GM19240 (cell line): ENCODE measurements around the gene RAE1.

Experiments used
- DNase-seq: peaks from one replicate; pipeline ENCODE4 v3.0.0; 2011; ENCODE audit warnings: low spot score; ENCODE audit not compliant: insufficient read length

Gene RAE1

DNA sequence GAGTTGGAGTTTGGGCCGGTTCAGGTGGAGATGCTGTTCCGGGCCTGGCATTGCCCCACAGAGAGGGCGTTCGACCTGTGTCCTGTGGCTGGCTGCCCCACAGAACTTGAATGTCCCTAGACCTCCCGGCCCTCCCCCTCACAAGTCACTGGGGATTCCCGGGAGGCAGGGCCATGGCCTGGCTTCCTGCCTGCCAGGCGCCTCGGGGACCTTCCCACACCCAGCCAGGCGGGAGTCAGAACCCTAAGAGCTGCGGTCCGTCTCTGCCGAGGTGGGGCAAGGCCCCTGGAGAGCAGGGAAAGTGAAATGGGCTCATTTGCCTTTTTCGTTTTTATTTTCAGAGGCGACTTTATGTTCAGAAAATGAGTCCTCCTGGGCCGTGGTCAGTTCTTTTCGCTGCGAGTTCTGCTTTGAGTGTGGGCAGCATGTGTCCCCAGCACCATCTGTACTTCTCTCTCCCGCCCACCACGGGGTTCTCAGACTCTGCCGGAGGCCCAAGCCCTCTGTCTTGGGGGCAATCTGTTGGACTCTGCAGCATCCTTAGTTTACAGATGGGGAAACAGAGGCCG is 48.6 kb downstream of the RAE1 start:
- peak; percentile 90 for DNase-seq

GRCh38 chr20:57400231-57400701 is 49.2 kb downstream of the RAE1 start:
- no peak for DNase-seq

GRCh38 chr20:57400821-57401564 is 49.9 kb downstream of the RAE1 start:
- DNase-seq: no peak

GRCh38 chr20:57401565-57401918 is 50.5 kb downstream of the RAE1 start:
- no peak for DNase-seq

DNA sequence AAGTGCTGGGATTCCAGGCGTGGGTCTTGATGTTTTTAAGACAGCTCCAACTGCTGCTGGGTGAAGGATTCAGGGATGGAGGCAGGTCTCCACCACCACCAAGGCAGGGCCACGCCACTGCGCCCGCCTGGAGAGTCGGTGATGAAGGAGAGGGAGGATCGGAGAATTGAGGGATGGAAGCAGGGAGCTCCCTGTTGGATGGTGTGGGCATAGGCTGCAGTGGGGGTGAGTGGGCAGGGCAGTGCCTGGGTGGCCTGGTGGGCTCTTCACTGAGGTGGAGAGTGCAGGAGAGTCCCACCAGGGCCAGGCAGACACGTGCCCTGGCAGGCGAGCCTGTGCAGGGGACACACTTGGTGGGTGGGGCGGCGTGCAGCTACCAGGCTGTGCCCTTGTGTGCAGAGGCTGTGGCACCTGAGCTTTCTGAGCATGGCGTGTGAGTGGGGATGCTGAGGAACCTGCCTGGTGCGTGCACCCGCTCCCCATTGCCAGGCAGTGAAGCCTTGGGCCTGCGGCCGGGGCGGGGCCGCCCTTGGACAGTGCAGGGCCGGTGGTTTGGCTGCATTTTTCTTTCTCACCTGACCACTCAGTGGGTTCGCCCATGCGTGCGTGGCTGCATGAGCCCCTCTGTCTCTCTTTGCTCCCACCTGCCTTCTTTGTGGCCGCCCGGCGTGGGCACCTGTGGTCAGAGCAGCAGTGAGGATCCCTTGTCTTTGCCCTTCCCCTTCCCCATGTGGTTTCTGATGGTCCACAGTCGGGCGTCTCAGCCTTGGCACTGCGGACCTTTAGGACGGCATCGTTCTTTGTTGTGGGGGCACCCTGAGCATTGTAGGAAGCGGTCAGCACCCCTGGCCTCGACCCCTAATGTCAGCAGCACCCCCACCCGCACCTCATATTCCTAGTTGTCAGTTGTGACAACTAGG is 51.4 kb downstream of the RAE1 start:
- no peak for DNase-seq

GRCh38 chr20:57403216-57403615 is 52.2 kb downstream of the RAE1 start:
- no peak for DNase-seq

DNA sequence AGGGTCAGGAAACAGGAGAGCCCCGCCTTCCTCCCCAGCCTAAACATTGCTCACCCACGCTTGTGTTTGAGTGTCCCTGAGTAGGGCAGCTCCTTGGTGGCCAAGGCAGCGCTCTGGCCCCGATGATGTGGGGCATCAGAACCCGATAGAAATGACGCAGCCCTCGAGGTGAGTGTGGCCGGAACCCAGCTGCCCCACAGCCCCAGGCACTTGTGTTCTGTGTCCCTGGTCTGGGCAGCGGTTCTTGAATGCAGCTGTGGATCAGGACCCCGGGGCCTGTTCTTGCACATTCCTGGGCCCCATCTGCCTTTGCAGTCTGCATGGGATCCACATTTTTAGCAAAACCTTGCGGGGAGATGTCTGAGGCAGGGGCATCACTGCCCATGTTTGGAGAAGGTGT is 53.0 kb downstream of the RAE1 start:
- no peak for DNase-seq

DNA sequence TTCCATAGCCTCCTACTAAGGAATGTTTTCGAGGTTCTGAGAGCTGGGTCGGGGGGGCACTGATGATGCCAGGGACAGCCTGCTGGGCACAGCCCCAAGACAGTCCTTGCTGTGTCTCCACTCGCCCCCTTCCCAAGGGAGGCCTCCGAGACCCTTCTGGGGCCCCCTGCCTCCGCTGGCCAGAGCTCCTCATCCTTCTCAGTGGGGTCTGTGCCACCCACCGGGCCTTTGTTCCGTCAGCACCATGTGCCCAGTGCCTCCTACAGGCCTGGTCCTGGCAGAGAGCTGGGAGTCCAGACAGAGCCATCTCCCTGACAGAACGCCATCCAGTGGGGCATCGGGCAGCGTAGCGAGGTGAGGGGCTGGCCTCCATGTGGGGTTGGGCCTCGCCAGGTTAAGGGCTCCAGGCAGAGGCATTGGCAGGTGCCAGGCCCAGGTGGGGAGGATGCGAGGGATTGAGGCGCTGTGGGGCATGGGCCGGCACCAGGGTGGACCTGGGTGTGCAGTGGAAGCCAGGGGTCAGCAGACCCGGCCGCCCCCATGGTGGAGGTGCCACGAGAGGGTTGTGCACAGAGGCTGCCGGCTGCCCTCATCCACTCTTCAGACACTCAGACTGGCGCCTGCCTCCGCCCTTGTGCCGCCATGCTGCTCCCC is 53.5 kb downstream of the RAE1 start:
- no peak for DNase-seq

- no peak for DNase-seq
These were observed 54.4 kb downstream of the RAE1 start for GRCh38 chr20:57405236-57406016.

DNA sequence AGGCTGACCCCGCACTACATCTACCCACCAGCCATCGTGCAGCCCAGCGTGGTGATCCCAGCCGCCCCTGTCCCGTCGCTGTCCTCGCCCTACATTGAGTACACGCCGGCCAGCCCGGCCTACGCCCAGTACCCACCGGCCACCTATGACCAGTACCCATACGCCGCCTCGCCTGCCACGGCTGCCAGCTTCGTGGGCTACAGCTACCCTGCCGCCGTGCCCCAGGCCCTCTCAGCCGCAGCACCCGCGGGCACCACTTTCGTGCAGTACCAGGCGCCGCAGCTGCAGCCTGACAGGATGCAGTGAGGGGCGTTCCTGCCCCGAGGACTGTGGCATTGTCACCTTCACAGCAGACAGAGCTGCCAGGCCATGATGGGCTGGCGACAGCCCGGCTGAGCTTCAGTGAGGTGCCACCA is 56.5 kb downstream of the RAE1 start:
- no peak for DNase-seq

GRCh38 chr20:57408131-57408530 is 57.1 kb downstream of the RAE1 start:
- DNase-seq: no peak

GRCh38 chr20:57408536-57409233 is 57.6 kb downstream of the RAE1 start:
- no peak for DNase-seq

GRCh38 chr20:57409316-57409671 is 58.2 kb downstream of the RAE1 start:
- no peak for DNase-seq

- DNase-seq: no peak
These were observed 58.8 kb downstream of the RAE1 start for GRCh38 chr20:57409672-57410397.

DNA sequence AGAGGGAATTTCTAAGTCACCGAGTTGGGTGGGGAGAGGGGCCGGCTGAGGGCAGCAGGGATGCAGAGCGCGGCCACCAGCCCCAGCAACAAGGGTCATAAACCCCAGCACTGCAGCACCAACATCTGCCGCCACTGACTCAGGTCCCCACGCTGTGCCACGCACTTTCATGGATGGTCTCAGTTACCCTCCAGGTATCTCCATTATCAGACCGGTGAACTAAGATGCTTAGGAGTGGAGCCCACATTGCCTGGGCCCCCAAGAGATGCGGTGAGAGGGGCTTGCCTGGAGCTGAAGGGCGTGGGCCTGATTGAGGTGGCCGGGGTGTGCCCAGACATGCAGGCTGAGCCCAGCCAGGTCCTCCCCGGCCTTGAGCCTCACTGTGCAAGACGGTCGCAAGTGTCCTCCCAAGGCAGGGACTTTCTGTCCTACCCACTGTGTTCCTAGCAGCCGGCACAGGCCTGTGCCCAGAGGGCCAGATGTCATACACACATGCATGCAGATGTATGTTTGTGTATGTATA is 59.4 kb downstream of the RAE1 start:
- no peak for DNase-seq

DNA sequence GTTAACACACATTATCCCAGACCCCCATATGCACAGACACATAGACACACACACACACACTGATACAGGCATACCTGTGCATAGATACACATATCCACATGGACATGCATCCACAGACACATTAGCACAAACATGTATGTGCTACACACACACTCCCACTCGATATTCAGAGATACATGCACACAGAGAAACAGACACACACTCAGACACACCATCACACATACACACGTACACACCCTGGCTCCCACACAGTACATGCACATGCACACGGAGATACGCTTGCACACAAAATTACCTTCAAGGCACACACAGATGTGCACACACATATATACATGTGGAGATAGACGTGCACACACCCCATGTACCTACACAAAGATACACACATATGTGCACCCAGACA is 59.9 kb downstream of the RAE1 start:
- DNase-seq: no peak

- DNase-seq: no peak
These were observed 60.6 kb downstream of the RAE1 start for GRCh38 chr20:57411406-57412283.

- DNase-seq: no peak
These were observed 61.4 kb downstream of the RAE1 start for GRCh38 chr20:57412347-57413029.
